ENCODE measurements around the gene PHF8. TPM values are rescaled to one million over a fixed set of nuclear protein-coding genes. Genes with fewer than 3 reads are reported as not detected.
A peak's percentile ranks its signal among the peaks of the same experiment; 100 is the strongest.

PHF8 gene
- total RNA-seq, 1 experiment from 2014 or later, result 31.0 TPM

DNA sequence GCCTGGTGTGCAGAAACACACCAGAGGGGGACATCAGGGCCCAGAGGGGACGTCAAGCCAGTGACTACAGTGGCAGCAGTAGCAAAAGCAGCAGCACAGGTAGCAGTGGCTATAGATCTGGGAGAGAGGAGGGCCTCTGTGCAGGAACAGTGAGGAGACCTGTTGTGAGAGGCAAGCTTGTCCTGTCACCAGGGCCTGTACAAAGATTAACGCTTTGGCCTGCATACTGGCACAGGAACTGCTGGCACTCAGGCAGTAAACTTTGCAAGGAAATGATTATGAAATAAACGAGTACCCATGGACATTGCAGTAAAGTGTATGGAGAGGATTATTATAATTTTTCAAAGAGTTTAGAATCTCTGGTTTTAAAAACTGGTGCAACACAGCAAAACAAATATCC, 5.5 kb upstream of the PHF8 start:
- DNase-seq (ENCODE audit: low spot score), result no peak

DNA sequence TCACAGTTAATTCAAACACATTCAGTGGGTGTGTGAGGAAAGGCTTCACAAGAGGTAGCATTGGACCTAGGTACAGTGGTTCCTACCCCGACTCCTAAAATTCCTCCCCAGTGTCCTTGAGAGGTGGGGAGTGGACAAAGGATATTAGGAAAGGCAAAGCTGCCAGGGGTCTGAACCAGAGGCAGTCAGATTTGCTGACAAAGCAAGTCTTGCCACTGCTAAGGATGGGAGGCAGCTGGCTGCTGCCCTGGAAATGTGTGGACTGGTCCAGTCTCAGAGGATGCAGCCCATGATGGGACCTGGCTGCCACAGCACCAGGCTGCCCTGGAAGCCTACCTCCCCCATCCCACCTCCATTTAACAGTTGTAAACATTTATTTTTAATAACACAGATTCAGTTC, 4.1 kb upstream of the PHF8 start:
- H3K4me3 ChIP-seq (ENCODE audit: low read depth, low read length, poor library complexity, severe bottlenecking), result no peak overlapping the region
- ChIA-PET POLR2A (ENCODE audit: low non-redundant PET) (no interaction called here), CTCF (no interaction called here)
- intact Hi-C loops (cut with micrococcal nuclease; ENCODE audit: unreplicated experiment), result no loop called here
- no peak for TF ChIP-seq EZH2 (IDR thresholded peaks at IDR 0.05; ENCODE audit: borderline replicate concordance, low read depth, low read length, poor library complexity, severe bottlenecking)
- TF ChIP-seq, protein P1, sequence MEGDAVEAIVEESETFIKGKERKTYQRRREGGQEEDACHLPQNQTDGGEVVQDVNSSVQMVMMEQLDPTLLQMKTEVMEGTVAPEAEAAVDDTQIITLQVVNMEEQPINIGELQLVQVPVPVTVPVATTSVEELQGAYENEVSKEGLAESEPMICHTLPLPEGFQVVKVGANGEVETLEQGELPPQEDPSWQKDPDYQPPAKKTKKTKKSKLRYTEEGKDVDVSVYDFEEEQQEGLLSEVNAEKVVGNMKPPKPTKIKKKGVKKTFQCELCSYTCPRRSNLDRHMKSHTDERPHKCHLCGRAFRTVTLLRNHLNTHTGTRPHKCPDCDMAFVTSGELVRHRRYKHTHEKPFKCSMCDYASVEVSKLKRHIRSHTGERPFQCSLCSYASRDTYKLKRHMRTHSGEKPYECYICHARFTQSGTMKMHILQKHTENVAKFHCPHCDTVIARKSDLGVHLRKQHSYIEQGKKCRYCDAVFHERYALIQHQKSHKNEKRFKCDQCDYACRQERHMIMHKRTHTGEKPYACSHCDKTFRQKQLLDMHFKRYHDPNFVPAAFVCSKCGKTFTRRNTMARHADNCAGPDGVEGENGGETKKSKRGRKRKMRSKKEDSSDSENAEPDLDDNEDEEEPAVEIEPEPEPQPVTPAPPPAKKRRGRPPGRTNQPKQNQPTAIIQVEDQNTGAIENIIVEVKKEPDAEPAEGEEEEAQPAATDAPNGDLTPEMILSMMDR (conservative IDR thresholded peaks at IDR 0.05; ENCODE audit: low read depth, low read length), result no peak
- no TSS peak for BruUV-seq (replicated peaks)
- DNase-seq (ENCODE audit: low spot score), result no peak
- H3K27me3 ChIP-seq (replicated peaks; ENCODE audit: insufficient read depth, low read depth, low read length, poor library complexity), result no peaks in the 10 kb centered on the region
- no peaks in the 10 kb centered on the region for H3K4me1 ChIP-seq (ENCODE audit: insufficient read depth, low read length, poor library complexity, severe bottlenecking)
- H3K27ac ChIP-seq (ENCODE audit: low read depth, low read length, poor library complexity, severe bottlenecking), result no peak overlapping the region
- no peaks in the 10 kb centered on the region for H3K36me3 ChIP-seq (ENCODE audit: insufficient read depth, low read length, poor library complexity, severe bottlenecking)
- H3K9me3 ChIP-seq (ENCODE audit: low read depth, low read length, poor library complexity, severe bottlenecking), result no peaks in the 10 kb centered on the region

More for the DNA sequence above, 5.5 kb upstream of the PHF8 start:
- Histone ChIP-seq H3K4me1 (ENCODE audit: insufficient read depth, low read length, poor library complexity, severe bottlenecking) (no peaks in the 10 kb centered on the region), H3K27me3 (replicated peaks; ENCODE audit: insufficient read depth, low read depth, low read length, poor library complexity) (no peaks in the 10 kb centered on the region), H3K9me3 (ENCODE audit: low read depth, low read length, poor library complexity, severe bottlenecking) (no peaks in the 10 kb centered on the region), H3K36me3 (ENCODE audit: insufficient read depth, low read length, poor library complexity, severe bottlenecking) (no peaks in the 10 kb centered on the region), H3K4me3 (ENCODE audit: low read depth, low read length, poor library complexity, severe bottlenecking) (no peak overlapping the region), H3K27ac (ENCODE audit: low read depth, low read length, poor library complexity, severe bottlenecking) (no peak overlapping the region)
- intact Hi-C loops (cut with micrococcal nuclease; ENCODE audit: unreplicated experiment), result no loop called here
- BruUV-seq (replicated peaks), result no TSS peak
- CTCF ChIA-PET, result no interaction called here
- no peak for TF ChIP-seq EZH2 (IDR thresholded peaks at IDR 0.05; ENCODE audit: borderline replicate concordance, low read depth, low read length, poor library complexity, severe bottlenecking)
- TF ChIP-seq, protein P1 (conservative IDR thresholded peaks at IDR 0.05; ENCODE audit: low read depth, low read length), result no peak
- POLR2A ChIA-PET (ENCODE audit: low non-redundant PET), result no interaction called here

DNA sequence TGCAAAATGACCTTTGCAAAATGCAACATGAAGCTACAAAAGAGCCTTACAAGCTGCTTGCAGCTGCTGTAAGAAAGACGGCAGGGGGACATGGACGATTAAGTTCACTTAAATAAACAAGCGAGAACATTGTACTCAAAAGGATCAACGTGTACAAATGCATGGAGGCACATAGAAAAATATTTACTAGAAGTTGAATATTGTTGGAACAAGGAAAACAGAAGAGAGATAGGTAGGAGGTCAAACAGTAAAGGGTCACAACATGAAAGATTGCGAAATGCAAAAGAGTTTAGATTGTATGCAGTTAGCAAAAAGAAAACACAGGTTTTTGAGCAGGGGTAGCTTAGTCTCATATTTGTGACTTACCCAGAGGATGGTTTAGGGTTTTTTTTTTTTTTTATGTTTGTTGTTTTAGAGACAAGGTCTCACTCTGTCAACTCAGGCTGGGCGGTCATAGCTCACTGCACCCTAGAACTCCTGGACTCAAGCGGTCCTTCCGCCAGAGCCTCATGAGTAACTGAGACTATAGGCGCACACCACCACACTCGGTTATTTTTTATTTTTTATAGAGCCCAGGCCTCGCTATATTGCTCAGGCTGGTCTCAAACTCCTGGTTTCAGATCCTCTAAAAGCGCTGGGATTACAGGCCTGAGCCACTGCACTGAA, 1.4 kb upstream of the PHF8 start:
- intact Hi-C loops (cut with micrococcal nuclease; ENCODE audit: unreplicated experiment), result no loop called here
- ChIA-PET POLR2A (ENCODE audit: low non-redundant PET) (no interaction called here), CTCF (no interaction called here)
- no peak overlapping the region for H3K4me3 ChIP-seq (ENCODE audit: low read depth, low read length, poor library complexity, severe bottlenecking)
- no peaks in the 10 kb centered on the region for H3K4me1 ChIP-seq (ENCODE audit: insufficient read depth, low read length, poor library complexity, severe bottlenecking)
- H3K27me3 ChIP-seq (replicated peaks; ENCODE audit: insufficient read depth, low read depth, low read length, poor library complexity), result no peaks in the 10 kb centered on the region
- TF ChIP-seq, protein P1 (conservative IDR thresholded peaks at IDR 0.05; ENCODE audit: low read depth, low read length), result no peak
- TF ChIP-seq EZH2 (IDR thresholded peaks at IDR 0.05; ENCODE audit: borderline replicate concordance, low read depth, low read length, poor library complexity, severe bottlenecking), result no peak
- DNase-seq (ENCODE audit: low spot score), result no peak
- H3K27ac ChIP-seq (ENCODE audit: low read depth, low read length, poor library complexity, severe bottlenecking), result peak overlapping the region; percentile 92
- no TSS peak for BruUV-seq (replicated peaks)
- no peaks in the 10 kb centered on the region for H3K9me3 ChIP-seq (ENCODE audit: low read depth, low read length, poor library complexity, severe bottlenecking)
- no peaks in the 10 kb centered on the region for H3K36me3 ChIP-seq (ENCODE audit: insufficient read depth, low read length, poor library complexity, severe bottlenecking)

Data from A673 (cell line).